ENCODE results near the gene KLK6. TPM values are rescaled to one million over a fixed set of nuclear protein-coding genes. Genes with fewer than 3 reads are reported as not detected.

KLK6 gene
- total and polyA plus RNA-seq, 8 donors = 4.5 TPM; not detected in 7

GRCh38 chr19:50909240-50910070 is 59.9 kb downstream of the KLK6 start:
- no peaks in the 10 kb centered on the region for H3K36me3 ChIP-seq
- H3K4me1 ChIP-seq = peaks cover 0 to 11% (median 8%) of the 10 kb centered on the region in 4 donors
- H3K4me3 ChIP-seq = peak overlapping the region in 1 of 4 donors; percentile 6
- 4 to 6% (median 6%) methylated on average over 34 to 36 of the region's 36 CpGs for WGBS, 5 donors
- intact Hi-C loops (cut with DNase I; ENCODE audit: low total_unique reads) = no loop called here
- H3K9me3 ChIP-seq = no peaks in the 10 kb centered on the region
- peaks cover 12 to 91% (median 50%) of the 10 kb centered on the region in 3 donors for H3K27me3 ChIP-seq
- H3K27ac ChIP-seq = no peak overlapping the region
- TF ChIP-seq EP300 (IDR thresholded peaks at IDR 0.05) = no peak
- TF ChIP-seq, protein P1, sequence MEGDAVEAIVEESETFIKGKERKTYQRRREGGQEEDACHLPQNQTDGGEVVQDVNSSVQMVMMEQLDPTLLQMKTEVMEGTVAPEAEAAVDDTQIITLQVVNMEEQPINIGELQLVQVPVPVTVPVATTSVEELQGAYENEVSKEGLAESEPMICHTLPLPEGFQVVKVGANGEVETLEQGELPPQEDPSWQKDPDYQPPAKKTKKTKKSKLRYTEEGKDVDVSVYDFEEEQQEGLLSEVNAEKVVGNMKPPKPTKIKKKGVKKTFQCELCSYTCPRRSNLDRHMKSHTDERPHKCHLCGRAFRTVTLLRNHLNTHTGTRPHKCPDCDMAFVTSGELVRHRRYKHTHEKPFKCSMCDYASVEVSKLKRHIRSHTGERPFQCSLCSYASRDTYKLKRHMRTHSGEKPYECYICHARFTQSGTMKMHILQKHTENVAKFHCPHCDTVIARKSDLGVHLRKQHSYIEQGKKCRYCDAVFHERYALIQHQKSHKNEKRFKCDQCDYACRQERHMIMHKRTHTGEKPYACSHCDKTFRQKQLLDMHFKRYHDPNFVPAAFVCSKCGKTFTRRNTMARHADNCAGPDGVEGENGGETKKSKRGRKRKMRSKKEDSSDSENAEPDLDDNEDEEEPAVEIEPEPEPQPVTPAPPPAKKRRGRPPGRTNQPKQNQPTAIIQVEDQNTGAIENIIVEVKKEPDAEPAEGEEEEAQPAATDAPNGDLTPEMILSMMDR (IDR thresholded peaks at IDR 0.05) = no peak
- no peak for TF ChIP-seq POLR2AphosphoS5 (IDR thresholded peaks at IDR 0.05)
- no peak for TF ChIP-seq POLR2A (IDR thresholded peaks at IDR 0.05)
- peak; percentile 29 to 41 for DNase-seq

Other genes starting within 250 kb of the KLK6 start
- gene SHANK1, start 249.8 kb downstream of the KLK6 start, total RNA-seq = 1 to 10 TPM in 1 of 5 donors, not detected in 4; 1.5 TPM
- gene SHANK1, start 249.8 kb downstream of the KLK6 start, polyA plus RNA-seq = 1 to 10 TPM in 1 of 3 donors, under 1 TPM in 2; 0.15 to 1.2 (median 0.15) TPM
- 10 to 100 TPM in 2 of 5 donors, 1 to 10 TPM in 1, under 1 TPM in 1, not detected in 1; 0.89 to 33.9 (median 12.2) TPM for gene CLEC11A, start 246.2 kb downstream of the KLK6 start, total RNA-seq
- gene CLEC11A, start 246.2 kb downstream of the KLK6 start, polyA plus RNA-seq = 1 to 10 TPM; 4.3 to 7.0 (median 6.9) TPM
- gene GPR32, start 199.1 kb downstream of the KLK6 start, total RNA-seq = not detected
- gene GPR32, start 199.1 kb downstream of the KLK6 start, polyA plus RNA-seq = not detected
- not detected for gene ACP4, start 179.2 kb downstream of the KLK6 start, total RNA-seq
- not detected for gene ACP4, start 179.2 kb downstream of the KLK6 start, polyA plus RNA-seq
- 10 to 100 TPM in 1 of 5 donors, 1 to 10 TPM in 1, not detected in 3; 4.1 to 55.0 TPM for gene KLK1, start 145.8 kb downstream of the KLK6 start, total RNA-seq
- 10 to 100 TPM in 1 of 3 donors, 1 to 10 TPM in 2; 6.0 to 12.8 (median 6.9) TPM for gene KLK1, start 145.8 kb downstream of the KLK6 start, polyA plus RNA-seq
- gene KLK15, start 136.0 kb downstream of the KLK6 start, total RNA-seq = not detected
- gene KLK15, start 136.0 kb downstream of the KLK6 start, polyA plus RNA-seq = not detected
- 100 to 1,000 TPM in 1 of 5 donors, 10 to 100 TPM in 1, not detected in 3; 46.9 to 134 TPM for gene KLK3, start 114.7 kb downstream of the KLK6 start, total RNA-seq
- gene KLK3, start 114.7 kb downstream of the KLK6 start, polyA plus RNA-seq = not detected
- 10 to 100 TPM in 1 of 5 donors, not detected in 4; 94.6 TPM for gene KLK2, start 96.2 kb downstream of the KLK6 start, total RNA-seq
- gene KLK2, start 96.2 kb downstream of the KLK6 start, polyA plus RNA-seq = not detected
- not detected for gene KLK4, start 58.2 kb downstream of the KLK6 start, total RNA-seq
- not detected for gene KLK4, start 58.2 kb downstream of the KLK6 start, polyA plus RNA-seq
- gene KLK5, start 16.6 kb downstream of the KLK6 start, total RNA-seq = not detected
- 10 to 100 TPM in 1 of 3 donors, not detected in 2; 10.4 TPM for gene KLK5, start 16.6 kb downstream of the KLK6 start, polyA plus RNA-seq
- gene KLK7, start 14.3 kb upstream of the KLK6 start, total RNA-seq = not detected
- 1 to 10 TPM in 1 of 3 donors, not detected in 2; 7.8 TPM for gene KLK7, start 14.3 kb upstream of the KLK6 start, polyA plus RNA-seq
- not detected for gene KLK8, start 32.0 kb upstream of the KLK6 start, total RNA-seq
- gene KLK8, start 32.0 kb upstream of the KLK6 start, polyA plus RNA-seq = 100 to 1,000 TPM in 1 of 3 donors, not detected in 2; 116 TPM
- gene KLK10, start 50.1 kb upstream of the KLK6 start, total RNA-seq = 1 to 10 TPM in 1 of 5 donors, not detected in 4; 1.3 TPM
- gene KLK10, start 50.1 kb upstream of the KLK6 start, polyA plus RNA-seq = 10 to 100 TPM in 1 of 3 donors, 1 to 10 TPM in 2; 2.1 to 62.7 (median 3.8) TPM
- gene KLK11, start 57.0 kb upstream of the KLK6 start, total RNA-seq = 100 to 1,000 TPM in 1 of 5 donors, 10 to 100 TPM in 2, 1 to 10 TPM in 1, not detected in 1; 1.8 to 128 (median 26.0) TPM
- gene KLK11, start 57.0 kb upstream of the KLK6 start, polyA plus RNA-seq = 100 to 1,000 TPM in 1 of 3 donors, 10 to 100 TPM in 2; 34.1 to 152 (median 71.8) TPM
- not detected for gene KLK12, start 65.4 kb upstream of the KLK6 start, total RNA-seq
- gene KLK12, start 65.4 kb upstream of the KLK6 start, polyA plus RNA-seq = 10 to 100 TPM in 1 of 3 donors, 1 to 10 TPM in 1, not detected in 1; 2.0 to 26.5 TPM
- 1 to 10 TPM in 1 of 5 donors, not detected in 4; 10.0 TPM for gene KLK13, start 95.5 kb upstream of the KLK6 start, total RNA-seq
- 10 to 100 TPM in 1 of 3 donors, 1 to 10 TPM in 2; 3.2 to 82.1 (median 9.5) TPM for gene KLK13, start 95.5 kb upstream of the KLK6 start, polyA plus RNA-seq
- not detected for gene KLK14, start 113.3 kb upstream of the KLK6 start, total RNA-seq
- under 1 TPM in 2 of 3 donors, not detected in 1; 0.31 to 0.35 TPM for gene KLK14, start 113.3 kb upstream of the KLK6 start, polyA plus RNA-seq
- gene CTU1, start 138.8 kb upstream of the KLK6 start, total RNA-seq = 10 to 100 TPM in 2 of 5 donors, 1 to 10 TPM in 2, under 1 TPM in 1; 0.58 to 47.3 (median 7.4) TPM
- 1 to 10 TPM; 2.4 to 5.3 (median 2.8) TPM for gene CTU1, start 138.8 kb upstream of the KLK6 start, polyA plus RNA-seq
- 10 to 100 TPM in 1 of 5 donors, 1 to 10 TPM in 3, not detected in 1; 1.1 to 13.9 (median 1.9) TPM for gene SIGLEC9, start 155.3 kb upstream of the KLK6 start, total RNA-seq
- 1 to 10 TPM in 1 of 3 donors, under 1 TPM in 2; 0.61 to 3.6 (median 0.80) TPM for gene SIGLEC9, start 155.3 kb upstream of the KLK6 start, polyA plus RNA-seq
- gene SIGLEC7, start 172.7 kb upstream of the KLK6 start, total RNA-seq = 1 to 10 TPM in 1 of 5 donors, under 1 TPM in 1, not detected in 3; 0.18 to 1.3 TPM
- 1 to 10 TPM in 1 of 3 donors, under 1 TPM in 1, not detected in 1; 0.50 to 1.8 TPM for gene SIGLEC7, start 172.7 kb upstream of the KLK6 start, polyA plus RNA-seq